HuH-7.5 (cell line): Measurements from ENCODE around the gene TMEM207.

Source experiments
- DNase-seq: peaks from one replicate; pipeline ENCODE4 v3.0.0; 2011; ENCODE audit warnings: low spot score

Gene TMEM207

GRCh38 chr3:190385731-190386688 lies 63.7 kb downstream of the TMEM207 start:
- DNase-seq, result no peak

GRCh38 chr3:190384309-190384756 lies 65.4 kb downstream of the TMEM207 start:
- peak; percentile 17 for DNase-seq

- no peak for DNase-seq
Measured at GRCh38 chr3:190382082-190382481, 67.6 kb downstream of the TMEM207 start.

- no peak for DNase-seq
Measured at GRCh38 chr3:190381441-190381840, 68.3 kb downstream of the TMEM207 start.

GRCh38 chr3:190380184-190380583 lies 69.5 kb downstream of the TMEM207 start:
- DNase-seq, result no peak
